GM23338 (cell line): ENCODE measurements around the gene HS3ST1. TPM values are rescaled to one million over a fixed set of nuclear protein-coding genes. Genes with fewer than 3 reads are reported as not detected.
A peak's percentile ranks its signal among the peaks of the same experiment; 100 is the strongest.

Source experiments
- ATAC-seq: fragments of 200-7000 bp; cut with Tn5 transposase; 3 replicates; pipeline ENCODE4 v1.9.1; 2020
- DNase-seq: peaks from one replicate; pipeline ENCODE4 v3.0.0-alpha.2; 2015; ENCODE audit warnings: low spot score
- H2AFZ ChIP-seq: fragments of 200-600 bp; sonication (generic); 2 replicates; pipeline ENCODE4 v1.8.0; 2016; ENCODE audit warnings: antibody characterized with exemption, mild to moderate bottlenecking, moderate library complexity
- H3F3A ChIP-seq: fragments of 200-600 bp; sonication (generic); replicated peaks from 2 replicates; pipeline ENCODE4 v1.8.0; 2017; ENCODE audit warnings: antibody characterized with exemption, mixed run types, low read depth
- H3K27ac ChIP-seq: fragments of 200-600 bp; sonication (generic); 2 replicates; pipeline ENCODE4 v1.6.1; 2016; ENCODE audit warnings: low read depth
- H3K27me3 ChIP-seq: fragments of 200-600 bp; sonication (generic); 2 replicates; pipeline ENCODE4 v1.8.0; 2016; ENCODE audit warnings: mild to moderate bottlenecking, mixed run types, moderate library complexity; ENCODE audit not compliant: insufficient read depth
- H3K36me3 ChIP-seq: fragments of 200-600 bp; sonication (generic); 2 replicates; pipeline ENCODE4 v1.8.0; 2016; ENCODE audit warnings: mild to moderate bottlenecking; ENCODE audit not compliant: insufficient read depth
- H3K4me1 ChIP-seq: fragments of 200-600 bp; sonication (generic); 2 replicates; pipeline ENCODE4 v1.8.0; 2016; ENCODE audit warnings: mild to moderate bottlenecking, moderate library complexity; ENCODE audit not compliant: insufficient read depth
- H3K4me2 ChIP-seq: fragments of 200-600 bp; sonication (generic); 2 replicates; pipeline ENCODE4 v1.7.1; 2017; ENCODE audit warnings: mixed run types
- H3K4me3 ChIP-seq: fragments of 200-600 bp; sonication (generic); 2 replicates; pipeline ENCODE4 v1.6.1; 2016; ENCODE audit warnings: mixed run types
- H3K79me2 ChIP-seq: fragments of 200-600 bp; sonication (generic); replicated peaks from 2 replicates; pipeline ENCODE4 v1.8.0; 2017; ENCODE audit warnings: mild to moderate bottlenecking; ENCODE audit not compliant: insufficient read depth
- H3K9me2 ChIP-seq: fragments of 200-600 bp; sonication (generic); 2 replicates; pipeline ENCODE4 v1.8.0; 2017; ENCODE audit not compliant: insufficient read depth
- H4K20me1 ChIP-seq: fragments of 200-600 bp; sonication (generic); replicated peaks from 2 replicates; pipeline ENCODE4 v1.8.0; 2017; ENCODE audit warnings: mild to moderate bottlenecking; ENCODE audit not compliant: insufficient read depth
- H3K27ac Mint-ChIP-seq: 2 replicates; pipeline ENCODE4 v1.8.0; 2020; ENCODE audit warnings: inconsistent platforms, mild to moderate bottlenecking, moderate library complexity, mixed read lengths
- H3K27me3 Mint-ChIP-seq: 3 replicates; pipeline ENCODE4 v1.8.0; 2022; ENCODE audit warnings: low read depth, mild to moderate bottlenecking, moderate library complexity, mixed read lengths, inconsistent platforms; ENCODE audit not compliant: insufficient read depth, poor library complexity
- H3K36me3 Mint-ChIP-seq: 3 replicates; pipeline ENCODE4 v1.8.0; 2021; ENCODE audit warnings: low read depth, mild to moderate bottlenecking, inconsistent platforms, moderate library complexity, mixed read lengths
- H3K4me1 Mint-ChIP-seq: 3 replicates; pipeline ENCODE4 v1.8.0; 2020; ENCODE audit warnings: mild to moderate bottlenecking, inconsistent platforms, mixed read lengths
- H3K4me3 Mint-ChIP-seq: 3 replicates; pipeline ENCODE4 v1.8.0; 2021; ENCODE audit warnings: moderate library complexity, mild to moderate bottlenecking, inconsistent platforms, mixed read lengths
- H3K9me3 Mint-ChIP-seq: 3 replicates; pipeline ENCODE4 v1.8.0; 2020; ENCODE audit warnings: moderate library complexity, mild to moderate bottlenecking, inconsistent platforms, mixed read lengths
- CREB1 ChIP-seq: fragments of 250-450 bp; sonication (Bioruptor Pico); IDR thresholded peaks from 2 replicates; pipeline ENCODE4 v1.5.0; 2020; ENCODE audit warnings: low read depth, mild to moderate bottlenecking, moderate library complexity
- CTCF ChIP-seq, 2 experiments: fragments of 200-600 bp in 1 of 2; sonication (generic) in 1 of 2; conservative IDR thresholded peaks; 2 replicates each; pipeline versions ENCODE4 v1.5.1 to v1.6.1; 2016 to 2017; ENCODE audit warnings: antibody characterized with exemption in 2 of 2, low read depth in 2 of 2, mild to moderate bottlenecking in 2 of 2, moderate library complexity in 1 of 2
- ETS1 ChIP-seq: IDR thresholded peaks from 2 replicates; pipeline ENCODE4 v1.6.1; 2016; ENCODE audit warnings: antibody characterized with exemption
- EZH2 ChIP-seq: fragments of 200-600 bp; sonication (generic); IDR thresholded peaks from one replicate; pipeline ENCODE4 v1.8.0; 2017; ENCODE audit warnings: antibody characterized with exemption, mild to moderate bottlenecking, low read depth; ENCODE audit not compliant: unreplicated experiment
- EZH2phosphoT487 ChIP-seq: fragments of 200-600 bp; sonication (generic); IDR thresholded peaks from one replicate; pipeline ENCODE4 v1.8.1; 2018; ENCODE audit warnings: antibody characterized with exemption; ENCODE audit not compliant: unreplicated experiment
- JUNB ChIP-seq: IDR thresholded peaks from one replicate; pipeline ENCODE4 v1.6.1; 2016; ENCODE audit warnings: antibody characterized with exemption; ENCODE audit not compliant: unreplicated experiment
- POLR2AphosphoS5 ChIP-seq: IDR thresholded peaks from 2 replicates; pipeline ENCODE4 v1.6.1; 2016; ENCODE audit warnings: antibody characterized with exemption, low read depth
- STAT1 ChIP-seq: IDR thresholded peaks from one replicate; pipeline ENCODE4 v1.6.1; 2016; ENCODE audit warnings: antibody characterized with exemption; ENCODE audit not compliant: unreplicated experiment
- ZNF114 ChIP-seq: fragments of 250-450 bp; sonication (Bioruptor Pico); IDR thresholded peaks from 2 replicates; pipeline ENCODE4 v1.5.0; 2020; ENCODE audit warnings: mild to moderate bottlenecking, moderate library complexity
- polyA plus RNA-seq: library from polyadenylated mRNA; unstranded; fragments of >200 nt; fragmentation: Nextera tagmentation; extraction: Ambion mirVana; gene quantifications from 2 replicates; pipeline ENCODE4 v1.2.1, GENCODE V29; 2016
- total RNA-seq: library from RNA; depleted of rRNA; stranded (reverse); fragments of >200 nt; shearing (Covaris generic); gene quantifications from 2 replicates; pipeline ENCODE4 v1.2.3, GENCODE V29; 2014
- TF ChIP-seq, protein P1 (sequence below): IDR thresholded peaks from one replicate; pipeline ENCODE4 v1.6.1; 2018; ENCODE audit warnings: antibody characterized with exemption; ENCODE audit not compliant: unreplicated experiment
- TF ChIP-seq, protein P2 (sequence below): fragments of 250-450 bp; sonication (Bioruptor Pico); IDR thresholded peaks from 2 replicates; pipeline ENCODE4 v1.5.0; 2020; ENCODE audit warnings: mild to moderate bottlenecking, moderate library complexity

Gene HS3ST1
- total and polyA plus RNA-seq, 2 experiments from 2014 or later, result 0.94 to 1.3 TPM

DNA sequence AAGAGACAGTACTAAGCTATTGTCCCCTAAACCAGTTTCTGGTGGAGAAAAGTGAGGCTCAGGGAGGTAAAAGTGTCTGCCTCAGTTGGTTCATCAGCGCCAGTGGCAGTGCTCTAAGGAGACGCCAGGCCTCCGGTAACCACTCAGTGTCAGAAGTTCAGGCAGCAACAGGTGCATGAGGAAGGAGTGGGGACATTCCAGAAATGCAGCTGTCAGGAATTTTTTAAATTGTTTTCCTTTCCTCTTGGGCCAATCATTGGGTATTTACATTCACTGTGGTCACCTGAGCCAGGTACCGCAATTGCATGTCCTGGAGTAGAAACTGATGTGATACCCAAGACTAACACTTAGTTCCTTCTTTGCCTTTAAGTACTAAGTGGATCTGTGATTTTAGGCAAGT lies 40.2 kb upstream of the HS3ST1 start:
- Histone ChIP-seq H2AFZ (no peak overlapping the region), H3K4me1 (peaks cover 31% of the 10 kb centered on the region), H3K36me3 (no peaks in the 10 kb centered on the region; the same call in 1 of the 2 replicates), H3K79me2 (no peaks in the 10 kb centered on the region), H3K27me3 (no peaks in the 10 kb centered on the region), H3F3A (0 out of 2 replicates have a peak, but pooled peaks cover 6% of the 10 kb centered on the region), H3K4me2 (peak overlapping the region; percentile 46), H3K4me3 (no peak overlapping the region), H3K27ac (peak overlapping the region; percentile 85; the same call in 1 of the 2 replicates), H4K20me1 (no peaks in the 10 kb centered on the region; the same call in 1 of the 2 replicates), H3K9me2 (no peaks in the 10 kb centered on the region)
- Mint-ChIP-seq H3K27ac (no peak overlapping the region), H3K9me3 (no peaks in the 10 kb centered on the region; the same call in 2 of the 3 replicates), H3K36me3 (no peaks in the 10 kb centered on the region), H3K27me3 (peaks cover 4% of the 10 kb centered on the region), H3K4me3 (0 out of 3 replicates have a peak overlapping the region, but pooled peaks have one; percentile 4), H3K4me1 (peaks cover 38% of the 10 kb centered on the region)
- TF ChIP-seq, protein P1, sequence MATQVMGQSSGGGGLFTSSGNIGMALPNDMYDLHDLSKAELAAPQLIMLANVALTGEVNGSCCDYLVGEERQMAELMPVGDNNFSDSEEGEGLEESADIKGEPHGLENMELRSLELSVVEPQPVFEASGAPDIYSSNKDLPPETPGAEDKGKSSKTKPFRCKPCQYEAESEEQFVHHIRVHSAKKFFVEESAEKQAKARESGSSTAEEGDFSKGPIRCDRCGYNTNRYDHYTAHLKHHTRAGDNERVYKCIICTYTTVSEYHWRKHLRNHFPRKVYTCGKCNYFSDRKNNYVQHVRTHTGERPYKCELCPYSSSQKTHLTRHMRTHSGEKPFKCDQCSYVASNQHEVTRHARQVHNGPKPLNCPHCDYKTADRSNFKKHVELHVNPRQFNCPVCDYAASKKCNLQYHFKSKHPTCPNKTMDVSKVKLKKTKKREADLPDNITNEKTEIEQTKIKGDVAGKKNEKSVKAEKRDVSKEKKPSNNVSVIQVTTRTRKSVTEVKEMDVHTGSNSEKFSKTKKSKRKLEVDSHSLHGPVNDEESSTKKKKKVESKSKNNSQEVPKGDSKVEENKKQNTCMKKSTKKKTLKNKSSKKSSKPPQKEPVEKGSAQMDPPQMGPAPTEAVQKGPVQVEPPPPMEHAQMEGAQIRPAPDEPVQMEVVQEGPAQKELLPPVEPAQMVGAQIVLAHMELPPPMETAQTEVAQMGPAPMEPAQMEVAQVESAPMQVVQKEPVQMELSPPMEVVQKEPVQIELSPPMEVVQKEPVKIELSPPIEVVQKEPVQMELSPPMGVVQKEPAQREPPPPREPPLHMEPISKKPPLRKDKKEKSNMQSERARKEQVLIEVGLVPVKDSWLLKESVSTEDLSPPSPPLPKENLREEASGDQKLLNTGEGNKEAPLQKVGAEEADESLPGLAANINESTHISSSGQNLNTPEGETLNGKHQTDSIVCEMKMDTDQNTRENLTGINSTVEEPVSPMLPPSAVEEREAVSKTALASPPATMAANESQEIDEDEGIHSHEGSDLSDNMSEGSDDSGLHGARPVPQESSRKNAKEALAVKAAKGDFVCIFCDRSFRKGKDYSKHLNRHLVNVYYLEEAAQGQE, result no peak
- no peak for TF ChIP-seq CTCF (conservative IDR thresholded peaks at IDR 0.05; ENCODE audit: low read depth in 2 of 2)
- no peak for TF ChIP-seq EZH2phosphoT487
- TF ChIP-seq EZH2, result no peak
- TF ChIP-seq JUNB, result no peak
- TF ChIP-seq STAT1, result no peak
- TF ChIP-seq, protein P2, sequence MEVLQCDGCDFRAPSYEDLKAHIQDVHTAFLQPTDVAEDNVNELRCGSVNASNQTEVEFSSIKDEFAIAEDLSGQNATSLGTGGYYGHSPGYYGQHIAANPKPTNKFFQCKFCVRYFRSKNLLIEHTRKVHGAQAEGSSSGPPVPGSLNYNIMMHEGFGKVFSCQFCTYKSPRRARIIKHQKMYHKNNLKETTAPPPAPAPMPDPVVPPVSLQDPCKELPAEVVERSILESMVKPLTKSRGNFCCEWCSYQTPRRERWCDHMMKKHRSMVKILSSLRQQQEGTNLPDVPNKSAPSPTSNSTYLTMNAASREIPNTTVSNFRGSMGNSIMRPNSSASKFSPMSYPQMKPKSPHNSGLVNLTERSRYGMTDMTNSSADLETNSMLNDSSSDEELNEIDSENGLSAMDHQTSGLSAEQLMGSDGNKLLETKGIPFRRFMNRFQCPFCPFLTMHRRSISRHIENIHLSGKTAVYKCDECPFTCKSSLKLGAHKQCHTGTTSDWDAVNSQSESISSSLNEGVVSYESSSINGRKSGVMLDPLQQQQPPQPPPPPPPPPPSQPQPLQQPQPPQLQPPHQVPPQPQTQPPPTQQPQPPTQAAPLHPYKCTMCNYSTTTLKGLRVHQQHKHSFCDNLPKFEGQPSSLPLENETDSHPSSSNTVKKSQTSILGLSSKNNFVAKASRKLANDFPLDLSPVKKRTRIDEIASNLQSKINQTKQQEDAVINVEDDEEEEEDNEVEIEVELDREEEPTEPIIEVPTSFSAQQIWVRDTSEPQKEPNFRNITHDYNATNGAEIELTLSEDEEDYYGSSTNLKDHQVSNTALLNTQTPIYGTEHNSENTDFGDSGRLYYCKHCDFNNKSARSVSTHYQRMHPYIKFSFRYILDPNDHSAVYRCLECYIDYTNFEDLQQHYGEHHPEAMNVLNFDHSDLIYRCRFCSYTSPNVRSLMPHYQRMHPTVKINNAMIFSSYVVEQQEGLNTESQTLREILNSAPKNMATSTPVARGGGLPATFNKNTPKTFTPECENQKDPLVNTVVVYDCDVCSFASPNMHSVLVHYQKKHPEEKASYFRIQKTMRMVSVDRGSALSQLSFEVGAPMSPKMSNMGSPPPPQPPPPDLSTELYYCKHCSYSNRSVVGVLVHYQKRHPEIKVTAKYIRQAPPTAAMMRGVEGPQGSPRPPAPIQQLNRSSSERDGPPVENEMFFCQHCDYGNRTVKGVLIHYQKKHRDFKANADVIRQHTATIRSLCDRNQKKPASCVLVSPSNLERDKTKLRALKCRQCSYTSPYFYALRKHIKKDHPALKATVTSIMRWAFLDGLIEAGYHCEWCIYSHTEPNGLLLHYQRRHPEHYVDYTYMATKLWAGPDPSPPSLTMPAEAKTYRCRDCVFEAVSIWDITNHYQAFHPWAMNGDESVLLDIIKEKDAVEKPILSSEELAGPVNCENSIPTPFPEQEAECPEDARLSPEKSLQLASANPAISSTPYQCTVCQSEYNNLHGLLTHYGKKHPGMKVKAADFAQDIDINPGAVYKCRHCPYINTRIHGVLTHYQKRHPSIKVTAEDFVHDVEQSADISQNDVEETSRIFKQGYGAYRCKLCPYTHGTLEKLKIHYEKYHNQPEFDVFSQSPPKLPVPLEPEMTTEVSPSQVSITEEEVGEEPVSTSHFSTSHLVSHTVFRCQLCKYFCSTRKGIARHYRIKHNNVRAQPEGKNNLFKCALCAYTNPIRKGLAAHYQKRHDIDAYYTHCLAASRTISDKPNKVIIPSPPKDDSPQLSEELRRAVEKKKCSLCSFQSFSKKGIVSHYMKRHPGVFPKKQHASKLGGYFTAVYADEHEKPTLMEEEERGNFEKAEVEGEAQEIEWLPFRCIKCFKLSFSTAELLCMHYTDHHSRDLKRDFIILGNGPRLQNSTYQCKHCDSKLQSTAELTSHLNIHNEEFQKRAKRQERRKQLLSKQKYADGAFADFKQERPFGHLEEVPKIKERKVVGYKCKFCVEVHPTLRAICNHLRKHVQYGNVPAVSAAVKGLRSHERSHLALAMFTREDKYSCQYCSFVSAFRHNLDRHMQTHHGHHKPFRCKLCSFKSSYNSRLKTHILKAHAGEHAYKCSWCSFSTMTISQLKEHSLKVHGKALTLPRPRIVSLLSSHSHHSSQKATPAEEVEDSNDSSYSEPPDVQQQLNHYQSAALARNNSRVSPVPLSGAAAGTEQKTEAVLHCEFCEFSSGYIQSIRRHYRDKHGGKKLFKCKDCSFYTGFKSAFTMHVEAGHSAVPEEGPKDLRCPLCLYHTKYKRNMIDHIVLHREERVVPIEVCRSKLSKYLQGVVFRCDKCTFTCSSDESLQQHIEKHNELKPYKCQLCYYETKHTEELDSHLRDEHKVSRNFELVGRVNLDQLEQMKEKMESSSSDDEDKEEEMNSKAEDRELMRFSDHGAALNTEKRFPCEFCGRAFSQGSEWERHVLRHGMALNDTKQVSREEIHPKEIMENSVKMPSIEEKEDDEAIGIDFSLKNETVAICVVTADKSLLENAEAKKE (CRISPR knock-in tag), result no peak
- TF ChIP-seq ZNF114 (CRISPR knock-in tag), result no peak
- no peak for TF ChIP-seq ETS1
- no peak for TF ChIP-seq POLR2AphosphoS5
- no peak for TF ChIP-seq CREB1 (CRISPR knock-in tag)
- DNase-seq, result peak; percentile 81
- peak; percentile 75 for ATAC-seq
